H54 (cell line): ENCODE results near the gene BMP5.

Source experiments
- DNase-seq: peaks from one replicate; pipeline ENCODE4 v3.0.0; 2011; ENCODE audit warnings: low spot score, mixed read lengths; ENCODE audit not compliant: insufficient read length
- FAIRE-seq: peaks from 3 replicates; lab custom pipeline; 2011; peaks lifted over from hg19 to GRCh38; lab: Jason Lieb, UNC
- POLR2A ChIP-seq: IDR thresholded peaks from 2 replicates; pipeline ENCODE4 v1.6.1; 2011; ENCODE audit warnings: low read depth, mild to moderate bottlenecking, low read length

Gene BMP5

GRCh38 chr6:55895972-55896730 lies 20.8 kb upstream of the BMP5 start:
- FAIRE-seq (peak; percentile 66), DNase-seq (no peak)
- TF ChIP-seq POLR2A = no peak

GRCh38 chr6:55892749-55893357 lies 17.5 kb upstream of the BMP5 start:
- no peak for TF ChIP-seq POLR2A
- DNase-seq (no peak), FAIRE-seq (no peak)

GRCh38 chr6:55888917-55889316 lies 13.5 kb upstream of the BMP5 start:
- no peak for FAIRE-seq
- DNase-seq = no peak
- TF ChIP-seq POLR2A = no peak

- DNase-seq (no peak), FAIRE-seq (peak; percentile 69)
- no peak for TF ChIP-seq POLR2A
These were observed 10.9 kb upstream of the BMP5 start for GRCh38 chr6:55886185-55886836.

GRCh38 chr6:55882718-55883569 lies 7.6 kb upstream of the BMP5 start:
- DNase-seq (no peak), FAIRE-seq (peak; percentile 99)
- TF ChIP-seq POLR2A = no peak

- no peak for TF ChIP-seq POLR2A
- peak; percentile 57 for FAIRE-seq
- DNase-seq = no peak
These were observed 1.9 kb upstream of the BMP5 start for GRCh38 chr6:55877283-55877682.

GRCh38 chr6:55874316-55874715 lies 1.1 kb downstream of the BMP5 start:
- no peak for TF ChIP-seq POLR2A
- FAIRE-seq (no peak), DNase-seq (no peak)

GRCh38 chr6:55872866-55873265 lies 2.5 kb downstream of the BMP5 start:
- no peak for TF ChIP-seq POLR2A
- no peak for FAIRE-seq
- no peak for DNase-seq

- TF ChIP-seq POLR2A = no peak
- DNase-seq = no peak
- FAIRE-seq = peak; percentile 45
These were observed 5.1 kb downstream of the BMP5 start for GRCh38 chr6:55870181-55870813.

- TF ChIP-seq POLR2A = no peak
- FAIRE-seq = peak; percentile 53
- no peak for DNase-seq
These were observed 5.7 kb downstream of the BMP5 start for GRCh38 chr6:55869674-55870073.

GRCh38 chr6:55868771-55869479 lies 6.5 kb downstream of the BMP5 start:
- no peak for TF ChIP-seq POLR2A
- FAIRE-seq (peak; percentile 100), DNase-seq (peak; percentile 31)

- FAIRE-seq (no peak), DNase-seq (no peak)
- TF ChIP-seq POLR2A = no peak
These were observed 7.2 kb downstream of the BMP5 start for GRCh38 chr6:55868176-55868575.
